ENCODE data around the gene CCIN.

CCIN gene

DNA sequence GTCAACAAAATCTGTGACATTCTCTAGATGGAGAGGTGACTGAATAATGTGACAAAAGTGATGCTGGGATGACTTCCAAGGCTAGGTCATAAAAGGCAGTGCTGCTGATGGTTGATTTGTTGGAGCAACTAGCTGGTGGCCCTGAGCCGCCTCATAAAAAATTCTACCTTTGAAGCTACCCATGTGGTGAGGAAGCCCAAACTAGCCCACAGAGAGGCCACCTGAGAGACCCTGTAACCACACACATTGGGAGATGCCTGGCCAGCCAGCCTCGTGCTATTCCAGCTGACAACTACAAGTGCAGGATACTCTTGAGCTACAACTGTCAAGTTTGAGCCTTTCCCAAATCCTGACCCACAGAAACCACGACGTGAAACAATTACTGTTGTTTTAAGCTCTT is 44.2 kb downstream of the CCIN start:
- no peak for DNase-seq (ENCODE audit: low read depth in 1 of 2, low spot score in 1 of 2)
- Histone ChIP-seq H3K27me3 (ENCODE audit: insufficient read depth, poor library complexity, severe bottlenecking) (no peaks in the 10 kb centered on the region), H3K4me3 (replicated peaks; ENCODE audit: insufficient read depth, low read length) (no peak overlapping the region), H3K27ac (replicated peaks) (no peak overlapping the region)
- TF ChIP-seq GABPA (IDR thresholded peaks at IDR 0.05; ENCODE audit: low read depth) (no peak), SPI1 (IDR thresholded peaks at IDR 0.05; ENCODE audit: borderline replicate concordance, low read depth) (no peak)

DNA sequence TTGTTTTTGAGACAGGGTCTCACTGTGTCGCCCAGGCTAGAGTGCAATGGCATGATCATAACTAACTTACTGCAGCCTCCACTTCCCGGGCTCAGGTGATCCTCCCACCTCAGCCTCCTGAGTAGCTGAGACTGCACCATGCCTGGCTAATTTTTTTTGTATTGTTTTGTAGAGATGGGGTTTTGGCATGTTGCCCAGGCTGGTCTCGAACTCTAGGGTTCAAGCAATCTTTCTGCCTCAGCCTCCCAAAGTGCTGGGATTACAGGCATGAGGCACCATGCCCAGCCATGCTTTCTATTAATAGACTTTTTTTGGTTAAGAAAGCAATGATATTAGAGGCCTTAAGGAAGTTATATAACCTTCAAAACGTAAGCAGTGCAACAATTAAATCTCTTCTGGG is 44.8 kb downstream of the CCIN start:
- H3K27ac ChIP-seq (replicated peaks), result no peak overlapping the region
- no peak overlapping the region for H3K4me3 ChIP-seq (replicated peaks; ENCODE audit: insufficient read depth, low read length)
- H3K27me3 ChIP-seq (ENCODE audit: insufficient read depth, poor library complexity, severe bottlenecking), result no peaks in the 10 kb centered on the region
- no peak for TF ChIP-seq POLR2AphosphoS5 (IDR thresholded peaks at IDR 0.05; ENCODE audit: low read depth)
- TF ChIP-seq, protein P1, sequence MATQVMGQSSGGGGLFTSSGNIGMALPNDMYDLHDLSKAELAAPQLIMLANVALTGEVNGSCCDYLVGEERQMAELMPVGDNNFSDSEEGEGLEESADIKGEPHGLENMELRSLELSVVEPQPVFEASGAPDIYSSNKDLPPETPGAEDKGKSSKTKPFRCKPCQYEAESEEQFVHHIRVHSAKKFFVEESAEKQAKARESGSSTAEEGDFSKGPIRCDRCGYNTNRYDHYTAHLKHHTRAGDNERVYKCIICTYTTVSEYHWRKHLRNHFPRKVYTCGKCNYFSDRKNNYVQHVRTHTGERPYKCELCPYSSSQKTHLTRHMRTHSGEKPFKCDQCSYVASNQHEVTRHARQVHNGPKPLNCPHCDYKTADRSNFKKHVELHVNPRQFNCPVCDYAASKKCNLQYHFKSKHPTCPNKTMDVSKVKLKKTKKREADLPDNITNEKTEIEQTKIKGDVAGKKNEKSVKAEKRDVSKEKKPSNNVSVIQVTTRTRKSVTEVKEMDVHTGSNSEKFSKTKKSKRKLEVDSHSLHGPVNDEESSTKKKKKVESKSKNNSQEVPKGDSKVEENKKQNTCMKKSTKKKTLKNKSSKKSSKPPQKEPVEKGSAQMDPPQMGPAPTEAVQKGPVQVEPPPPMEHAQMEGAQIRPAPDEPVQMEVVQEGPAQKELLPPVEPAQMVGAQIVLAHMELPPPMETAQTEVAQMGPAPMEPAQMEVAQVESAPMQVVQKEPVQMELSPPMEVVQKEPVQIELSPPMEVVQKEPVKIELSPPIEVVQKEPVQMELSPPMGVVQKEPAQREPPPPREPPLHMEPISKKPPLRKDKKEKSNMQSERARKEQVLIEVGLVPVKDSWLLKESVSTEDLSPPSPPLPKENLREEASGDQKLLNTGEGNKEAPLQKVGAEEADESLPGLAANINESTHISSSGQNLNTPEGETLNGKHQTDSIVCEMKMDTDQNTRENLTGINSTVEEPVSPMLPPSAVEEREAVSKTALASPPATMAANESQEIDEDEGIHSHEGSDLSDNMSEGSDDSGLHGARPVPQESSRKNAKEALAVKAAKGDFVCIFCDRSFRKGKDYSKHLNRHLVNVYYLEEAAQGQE (IDR thresholded peaks at IDR 0.05; ENCODE audit: insufficient replicate concordance, low read depth), result no peak
- no peak for TF ChIP-seq GABPA (IDR thresholded peaks at IDR 0.05; ENCODE audit: low read depth)
- TF ChIP-seq, protein P2, sequence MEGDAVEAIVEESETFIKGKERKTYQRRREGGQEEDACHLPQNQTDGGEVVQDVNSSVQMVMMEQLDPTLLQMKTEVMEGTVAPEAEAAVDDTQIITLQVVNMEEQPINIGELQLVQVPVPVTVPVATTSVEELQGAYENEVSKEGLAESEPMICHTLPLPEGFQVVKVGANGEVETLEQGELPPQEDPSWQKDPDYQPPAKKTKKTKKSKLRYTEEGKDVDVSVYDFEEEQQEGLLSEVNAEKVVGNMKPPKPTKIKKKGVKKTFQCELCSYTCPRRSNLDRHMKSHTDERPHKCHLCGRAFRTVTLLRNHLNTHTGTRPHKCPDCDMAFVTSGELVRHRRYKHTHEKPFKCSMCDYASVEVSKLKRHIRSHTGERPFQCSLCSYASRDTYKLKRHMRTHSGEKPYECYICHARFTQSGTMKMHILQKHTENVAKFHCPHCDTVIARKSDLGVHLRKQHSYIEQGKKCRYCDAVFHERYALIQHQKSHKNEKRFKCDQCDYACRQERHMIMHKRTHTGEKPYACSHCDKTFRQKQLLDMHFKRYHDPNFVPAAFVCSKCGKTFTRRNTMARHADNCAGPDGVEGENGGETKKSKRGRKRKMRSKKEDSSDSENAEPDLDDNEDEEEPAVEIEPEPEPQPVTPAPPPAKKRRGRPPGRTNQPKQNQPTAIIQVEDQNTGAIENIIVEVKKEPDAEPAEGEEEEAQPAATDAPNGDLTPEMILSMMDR (IDR thresholded peaks at IDR 0.05; ENCODE audit: insufficient read depth, low read length), result no peak
- TF ChIP-seq SPI1 (IDR thresholded peaks at IDR 0.05; ENCODE audit: borderline replicate concordance, low read depth), result no peak
- no peak for DNase-seq (ENCODE audit: low read depth in 1 of 2, low spot score in 1 of 2)

DNA sequence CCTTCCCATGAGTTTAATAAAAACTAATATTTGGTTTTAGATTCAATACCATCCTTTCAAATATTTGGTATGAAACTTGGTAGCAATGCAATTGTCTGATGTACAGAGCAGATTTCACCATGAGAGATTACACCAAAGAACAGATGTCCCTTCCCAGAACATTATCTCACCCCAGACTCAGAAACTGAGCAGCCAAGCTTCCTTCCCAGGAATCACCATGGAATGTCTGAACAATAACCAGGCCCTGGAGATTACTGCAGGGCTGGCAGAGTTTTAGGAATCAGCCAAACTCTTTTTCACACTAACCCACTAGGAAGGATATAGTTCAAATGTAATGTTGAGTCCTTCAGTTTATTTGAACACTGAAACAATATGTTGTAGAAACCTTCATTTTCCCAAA is 45.4 kb downstream of the CCIN start:
- TF ChIP-seq, protein P2 (IDR thresholded peaks at IDR 0.05; ENCODE audit: insufficient read depth, low read length), result no peak
- TF ChIP-seq, protein P1 (IDR thresholded peaks at IDR 0.05; ENCODE audit: insufficient replicate concordance, low read depth), result no peak
- no peak for TF ChIP-seq POLR2AphosphoS5 (IDR thresholded peaks at IDR 0.05; ENCODE audit: low read depth)
- no peak for TF ChIP-seq GABPA (IDR thresholded peaks at IDR 0.05; ENCODE audit: low read depth)
- TF ChIP-seq SPI1 (IDR thresholded peaks at IDR 0.05; ENCODE audit: borderline replicate concordance, low read depth), result no peak
- no peak for DNase-seq (ENCODE audit: low read depth in 1 of 2, low spot score in 1 of 2)
- H3K4me3 ChIP-seq (replicated peaks; ENCODE audit: insufficient read depth, low read length), result no peak overlapping the region
- H3K27ac ChIP-seq (replicated peaks), result no peak overlapping the region
- H3K27me3 ChIP-seq (ENCODE audit: insufficient read depth, poor library complexity, severe bottlenecking), result no peaks in the 10 kb centered on the region

DNA sequence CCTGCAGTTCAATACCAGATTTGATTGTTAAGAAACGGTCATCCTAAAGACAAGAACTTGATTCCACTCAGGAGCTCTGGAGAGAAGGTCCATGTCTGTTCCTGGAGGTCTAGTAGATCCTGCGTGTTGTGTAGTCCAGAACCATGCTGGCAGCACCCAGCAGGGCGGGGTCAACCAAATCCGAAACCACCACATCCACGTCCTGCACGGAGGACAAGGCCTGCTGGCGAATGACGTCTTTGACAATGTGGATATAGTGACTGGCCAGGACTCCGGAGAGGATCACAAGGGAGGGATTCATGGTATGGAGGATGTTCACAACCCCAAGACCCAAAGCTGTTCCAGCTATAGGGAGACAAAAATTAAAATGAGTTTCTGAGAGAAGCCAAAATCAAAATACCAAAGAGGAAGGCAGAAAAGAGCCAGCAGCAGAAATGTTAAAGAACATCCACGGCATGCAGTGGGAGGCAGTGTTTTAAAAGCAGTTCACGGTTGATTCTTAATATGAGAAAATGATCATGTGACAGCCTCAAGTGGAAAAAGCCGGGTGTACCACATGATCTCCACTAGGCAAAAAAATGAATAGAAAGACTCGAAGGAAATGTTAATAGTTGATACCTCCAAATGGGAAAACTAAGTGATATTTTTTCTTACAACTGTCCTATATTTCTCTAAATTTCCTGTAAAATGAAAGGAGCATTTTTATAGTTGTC is 48.2 kb downstream of the CCIN start:
- TF ChIP-seq, protein P1 (IDR thresholded peaks at IDR 0.05; ENCODE audit: insufficient replicate concordance, low read depth), result no peak
- TF ChIP-seq SPI1 (IDR thresholded peaks at IDR 0.05; ENCODE audit: borderline replicate concordance, low read depth), result no peak
- no peak for TF ChIP-seq GABPA (IDR thresholded peaks at IDR 0.05; ENCODE audit: low read depth)
- no peak for TF ChIP-seq POLR2AphosphoS5 (IDR thresholded peaks at IDR 0.05; ENCODE audit: low read depth)
- TF ChIP-seq, protein P2 (IDR thresholded peaks at IDR 0.05; ENCODE audit: insufficient read depth, low read length), result no peak
- H3K27me3 ChIP-seq (ENCODE audit: insufficient read depth, poor library complexity, severe bottlenecking), result no peaks in the 10 kb centered on the region
- no peak for DNase-seq (ENCODE audit: low read depth in 1 of 2, low spot score in 1 of 2)
- no peak overlapping the region for H3K27ac ChIP-seq (replicated peaks)
- no peak overlapping the region for H3K4me3 ChIP-seq (replicated peaks; ENCODE audit: insufficient read depth, low read length)

Data from HL-60 (cell line).